ENCODE measurements around the gene CD81. TPM values are rescaled to one million over a fixed set of nuclear protein-coding genes. Genes with fewer than 3 reads are reported as not detected.

CD81 gene
- polyA plus RNA-seq, 2 donors, result 56.8 to 175 TPM

GRCh38 chr11:2440646-2441045, 63.5 kb downstream of the CD81 start:
- no peak overlapping the region for H3K27ac ChIP-seq (ENCODE audit: low read depth in 2 of 2, low read length in 1 of 2)
- H3K9me3 ChIP-seq (ENCODE audit: control insufficient read depth in 2 of 2, insufficient read depth in 1 of 2, low read depth in 1 of 2, low read length in 1 of 2), result peaks cover 0 to 4% of the 10 kb centered on the region in 2 donors
- WGBS, 2 donors, result 69 to 78% methylated on average over 8 of the region's 8 CpGs
- no peaks in the 10 kb centered on the region for H3K27me3 ChIP-seq (ENCODE audit: control insufficient read depth in 1 of 2, insufficient read depth in 2 of 2, low read length in 2 of 2)
- no peaks in the 10 kb centered on the region for H3K36me3 ChIP-seq (ENCODE audit: control insufficient read depth in 2 of 2, insufficient read depth in 2 of 2, low read length in 1 of 2)
- H3K4me1 ChIP-seq (ENCODE audit: control insufficient read depth in 2 of 2, insufficient read depth in 2 of 2, low read length in 1 of 2), result peaks cover 7 to 10% of the 10 kb centered on the region in 2 donors
- no peak overlapping the region for H3K4me3 ChIP-seq (ENCODE audit: low read depth in 1 of 2, low read length in 2 of 2)

DNA sequence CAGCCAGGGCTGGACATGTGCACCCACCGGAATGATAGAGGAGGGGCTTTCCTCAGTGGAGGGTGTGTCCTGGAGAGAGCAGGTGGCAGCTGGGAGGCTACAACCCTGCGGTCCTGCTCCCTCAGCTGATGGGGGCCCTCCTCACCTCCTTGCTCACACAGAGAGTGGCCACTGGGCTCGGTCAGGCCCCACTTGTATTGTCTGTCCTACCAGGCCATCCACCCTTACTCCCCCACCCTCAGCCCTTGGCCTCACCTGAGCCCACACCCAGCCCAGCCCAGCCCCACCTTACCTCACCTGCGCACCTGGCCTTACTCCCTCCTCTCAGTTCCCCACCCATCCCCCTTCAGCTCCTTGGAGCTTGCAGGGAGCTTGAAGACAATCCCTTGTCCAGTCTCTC, 64.1 kb downstream of the CD81 start:
- Histone ChIP-seq H3K4me1 (ENCODE audit: control insufficient read depth in 2 of 2, insufficient read depth in 2 of 2, low read length in 1 of 2) (peaks cover 7 to 10% of the 10 kb centered on the region in 2 donors), H3K9me3 (ENCODE audit: control insufficient read depth in 2 of 2, insufficient read depth in 1 of 2, low read depth in 1 of 2, low read length in 1 of 2) (peaks cover 0 to 4% of the 10 kb centered on the region in 2 donors), H3K4me3 (ENCODE audit: low read depth in 1 of 2, low read length in 2 of 2) (no peak overlapping the region), H3K27me3 (ENCODE audit: control insufficient read depth in 1 of 2, insufficient read depth in 2 of 2, low read length in 2 of 2) (no peaks in the 10 kb centered on the region), H3K36me3 (ENCODE audit: control insufficient read depth in 2 of 2, insufficient read depth in 2 of 2, low read length in 1 of 2) (no peaks in the 10 kb centered on the region), H3K27ac (ENCODE audit: low read depth in 2 of 2, low read length in 1 of 2) (no peak overlapping the region)
- WGBS, 2 donors, result 77% methylated on average over 4 of the region's 4 CpGs

GRCh38 chr11:2442589-2442988, 65.5 kb downstream of the CD81 start:
- Histone ChIP-seq H3K36me3 (ENCODE audit: control insufficient read depth in 2 of 2, insufficient read depth in 2 of 2, low read length in 1 of 2) (no peaks in the 10 kb centered on the region), H3K4me1 (ENCODE audit: control insufficient read depth in 2 of 2, insufficient read depth in 2 of 2, low read length in 1 of 2) (peaks cover 7 to 10% of the 10 kb centered on the region in 2 donors), H3K4me3 (ENCODE audit: low read depth in 1 of 2, low read length in 2 of 2) (no peak overlapping the region), H3K27me3 (ENCODE audit: control insufficient read depth in 1 of 2, insufficient read depth in 2 of 2, low read length in 2 of 2) (no peaks in the 10 kb centered on the region), H3K27ac (ENCODE audit: low read depth in 2 of 2, low read length in 1 of 2) (no peak overlapping the region), H3K9me3 (ENCODE audit: control insufficient read depth in 2 of 2, insufficient read depth in 1 of 2, low read depth in 1 of 2, low read length in 1 of 2) (peaks cover 0 to 4% of the 10 kb centered on the region in 2 donors)
- WGBS, 2 donors, result 77 to 92% methylated on average over 2 of the region's 2 CpGs

- no peaks in the 10 kb centered on the region for H3K36me3 ChIP-seq (ENCODE audit: control insufficient read depth in 2 of 2, insufficient read depth in 2 of 2, low read length in 1 of 2)
- 41 to 58% methylated on average over 11 of the region's 11 CpGs for WGBS, 2 donors
- peaks cover 7 to 10% of the 10 kb centered on the region in 2 donors for H3K4me1 ChIP-seq (ENCODE audit: control insufficient read depth in 2 of 2, insufficient read depth in 2 of 2, low read length in 1 of 2)
- no peaks in the 10 kb centered on the region for H3K27me3 ChIP-seq (ENCODE audit: control insufficient read depth in 1 of 2, insufficient read depth in 2 of 2, low read length in 2 of 2)
- H3K27ac ChIP-seq (ENCODE audit: low read depth in 2 of 2, low read length in 1 of 2), result no peak overlapping the region
- peaks cover 0 to 4% of the 10 kb centered on the region in 2 donors for H3K9me3 ChIP-seq (ENCODE audit: control insufficient read depth in 2 of 2, insufficient read depth in 1 of 2, low read depth in 1 of 2, low read length in 1 of 2)
- no peak overlapping the region for H3K4me3 ChIP-seq (ENCODE audit: low read depth in 1 of 2, low read length in 2 of 2)
Measured at GRCh38 chr11:2443406-2443805, 66.3 kb downstream of the CD81 start.

DNA sequence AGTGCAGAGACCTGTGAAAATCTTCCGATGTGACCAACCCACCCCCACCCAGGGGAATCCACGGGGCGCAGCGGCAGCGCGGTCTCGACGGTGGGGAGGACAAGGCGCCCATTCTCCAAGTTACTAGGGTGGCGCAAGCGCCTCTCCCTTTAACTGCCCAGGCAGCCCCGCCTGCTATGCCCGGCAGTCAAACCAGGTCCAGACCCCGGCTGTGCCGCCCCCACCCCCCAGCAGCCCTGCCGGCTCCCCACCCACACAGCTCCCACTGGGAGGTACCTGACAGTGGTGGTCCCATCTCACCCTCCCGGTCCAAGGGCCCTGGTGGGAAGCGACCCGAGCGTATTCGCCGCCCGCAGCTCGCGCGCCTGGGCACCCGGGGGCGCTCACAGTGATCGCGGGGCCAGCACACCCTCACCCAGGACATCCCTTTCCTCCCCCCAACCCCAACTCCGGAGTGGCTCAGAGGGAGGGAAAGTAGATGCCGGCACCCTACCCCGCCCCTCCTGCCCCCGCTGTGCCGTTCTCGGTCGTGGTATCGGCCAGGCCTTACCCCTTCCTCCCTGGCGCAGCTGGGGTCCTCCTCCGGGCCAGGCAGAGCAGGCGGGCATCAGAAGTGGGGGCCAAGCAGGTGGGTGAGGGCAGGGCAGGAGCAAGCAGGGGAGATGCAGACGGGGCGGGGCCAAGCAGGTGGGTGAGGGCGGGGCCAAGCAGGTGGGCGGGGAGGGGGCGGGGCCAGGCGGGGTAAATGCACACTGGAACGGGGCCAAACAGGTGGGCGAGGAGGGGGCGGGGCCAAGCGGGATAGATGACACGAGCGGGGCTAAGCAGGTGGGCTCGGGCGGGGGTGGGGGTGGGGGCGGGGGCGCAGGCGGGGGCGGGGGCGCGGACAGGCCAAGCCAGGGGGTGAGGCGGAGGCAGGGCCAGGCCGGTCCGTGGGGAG, 67.0 kb downstream of the CD81 start, which contains the start of gene TRPM5:
Gene TRPM5 (minus strand): TSS at position 634 of the 940 bp plus-strand sequence. CDS start 21,478 bp downstream, outside the sequence.
- Histone ChIP-seq H3K4me3 (ENCODE audit: low read depth in 1 of 2, low read length in 2 of 2) (peak within 1 kb of the TSS; percentile 41 to 44), H3K27me3 (ENCODE audit: control insufficient read depth in 1 of 2, insufficient read depth in 2 of 2, low read length in 2 of 2) (no peaks in the 10 kb centered on the region), H3K9me3 (ENCODE audit: control insufficient read depth in 2 of 2, insufficient read depth in 1 of 2, low read depth in 1 of 2, low read length in 1 of 2) (peaks cover 0 to 4% of the 10 kb centered on the region in 2 donors), H3K27ac (ENCODE audit: low read depth in 2 of 2, low read length in 1 of 2) (no peak within 1 kb of the TSS), H3K36me3 (ENCODE audit: control insufficient read depth in 2 of 2, insufficient read depth in 2 of 2, low read length in 1 of 2) (no peaks in the 10 kb centered on the region), H3K4me1 (ENCODE audit: control insufficient read depth in 2 of 2, insufficient read depth in 2 of 2, low read length in 1 of 2) (peaks cover 7 to 10% of the 10 kb centered on the region in 2 donors)
- WGBS, 2 donors, result 8 to 9% methylated on average over 40 to 62 of the region's 64 CpGs

GRCh38 chr11:2444821-2445745, 68.0 kb downstream of the CD81 start, which contains the start of gene KCNQ1:
KCNQ1 (plus strand) TSS chr11:2445008; CDS start chr11:2445099, 91 bp downstream.
- H3K4me1 ChIP-seq (ENCODE audit: control insufficient read depth in 2 of 2, insufficient read depth in 2 of 2, low read length in 1 of 2), result peaks cover 7 to 10% of the 10 kb centered on the region in 2 donors
- H3K36me3 ChIP-seq (ENCODE audit: control insufficient read depth in 2 of 2, insufficient read depth in 2 of 2, low read length in 1 of 2), result no peaks in the 10 kb centered on the region
- 1 to 2% methylated on average over 60 to 116 of the region's 116 CpGs for WGBS, 2 donors
- peak within 1 kb of the TSS; percentile 41 to 44 for H3K4me3 ChIP-seq (ENCODE audit: low read depth in 1 of 2, low read length in 2 of 2)
- no peaks in the 10 kb centered on the region for H3K27me3 ChIP-seq (ENCODE audit: control insufficient read depth in 1 of 2, insufficient read depth in 2 of 2, low read length in 2 of 2)
- no peak within 1 kb of the TSS for H3K27ac ChIP-seq (ENCODE audit: low read depth in 2 of 2, low read length in 1 of 2)
- peaks cover 0 to 4% of the 10 kb centered on the region in 2 donors for H3K9me3 ChIP-seq (ENCODE audit: control insufficient read depth in 2 of 2, insufficient read depth in 1 of 2, low read depth in 1 of 2, low read length in 1 of 2)

GRCh38 chr11:2445746-2446551, 68.8 kb downstream of the CD81 start:
- Histone ChIP-seq H3K27ac (ENCODE audit: low read depth in 2 of 2, low read length in 1 of 2) (no peak overlapping the region), H3K36me3 (ENCODE audit: control insufficient read depth in 2 of 2, insufficient read depth in 2 of 2, low read length in 1 of 2) (no peaks in the 10 kb centered on the region), H3K27me3 (ENCODE audit: control insufficient read depth in 1 of 2, insufficient read depth in 2 of 2, low read length in 2 of 2) (no peaks in the 10 kb centered on the region), H3K9me3 (ENCODE audit: control insufficient read depth in 2 of 2, insufficient read depth in 1 of 2, low read depth in 1 of 2, low read length in 1 of 2) (peaks cover 0 to 2% of the 10 kb centered on the region in 2 donors), H3K4me1 (ENCODE audit: control insufficient read depth in 2 of 2, insufficient read depth in 2 of 2, low read length in 1 of 2) (peaks cover 7 to 10% of the 10 kb centered on the region in 2 donors), H3K4me3 (ENCODE audit: low read depth in 1 of 2, low read length in 2 of 2) (peak overlapping the region; percentile 41 to 44)
- 25 to 45% methylated on average over 22 to 23 of the region's 23 CpGs for WGBS, 2 donors

- no peak overlapping the region for H3K4me3 ChIP-seq (ENCODE audit: low read depth in 1 of 2, low read length in 2 of 2)
- peaks cover 7 to 10% of the 10 kb centered on the region in 2 donors for H3K4me1 ChIP-seq (ENCODE audit: control insufficient read depth in 2 of 2, insufficient read depth in 2 of 2, low read length in 1 of 2)
- peaks cover 0 to 2% of the 10 kb centered on the region in 2 donors for H3K9me3 ChIP-seq (ENCODE audit: control insufficient read depth in 2 of 2, insufficient read depth in 1 of 2, low read depth in 1 of 2, low read length in 1 of 2)
- H3K27ac ChIP-seq (ENCODE audit: low read depth in 2 of 2, low read length in 1 of 2), result no peak overlapping the region
- H3K27me3 ChIP-seq (ENCODE audit: control insufficient read depth in 1 of 2, insufficient read depth in 2 of 2, low read length in 2 of 2), result no peaks in the 10 kb centered on the region
- 69 to 73% methylated on average over 15 of the region's 15 CpGs for WGBS, 2 donors
- no peaks in the 10 kb centered on the region for H3K36me3 ChIP-seq (ENCODE audit: control insufficient read depth in 2 of 2, insufficient read depth in 2 of 2, low read length in 1 of 2)
Measured at GRCh38 chr11:2446590-2447252, 69.6 kb downstream of the CD81 start.

Data from esophagus (tissue), 2 donors.